GM21423 (cell line): ENCODE results near the gene TEX30.
"Not testable (repeated sequence)": the region's sequence is repeated elsewhere in the genome, so short reads cannot be mapped to it uniquely, and the experiment has no call there.

Experiments used
- ATAC-seq: cut with Tn5 transposase; IDR thresholded peaks from one replicate; pipeline ENCODE4 v1.9.1; 2021; ENCODE audit warnings: mild to moderate bottlenecking, moderate library complexity; ENCODE audit not compliant: unreplicated experiment

The TEX30 gene

GRCh38 chr13:102773441-102774213 is at the start of gene TEX30:
Gene TEX30, minus strand, starts transcription at chr13:102773786. Its CDS starts 3,760 bp downstream, at chr13:102770026.
- peak; percentile 93 for ATAC-seq

DNA sequence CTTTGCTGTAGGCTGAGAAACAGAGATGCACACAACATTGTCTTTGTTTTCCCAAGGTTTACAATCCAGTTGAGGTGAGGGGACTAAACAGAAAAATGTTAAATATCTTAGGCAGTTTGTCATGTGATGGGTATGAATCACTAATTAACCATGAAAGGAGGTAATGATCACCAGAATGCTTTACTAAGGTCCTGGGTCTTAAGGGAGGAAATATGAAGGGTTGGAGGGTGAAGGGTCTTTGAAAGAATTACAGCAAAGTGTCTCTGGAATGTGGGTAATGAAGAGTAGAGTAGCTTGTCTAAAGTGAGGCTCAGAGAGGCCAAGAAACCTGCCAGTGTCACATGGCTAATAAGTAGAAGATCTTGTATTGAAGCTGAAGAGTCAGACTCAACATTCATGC is 44.3 kb upstream of the TEX30 start:
- no peak for ATAC-seq

DNA sequence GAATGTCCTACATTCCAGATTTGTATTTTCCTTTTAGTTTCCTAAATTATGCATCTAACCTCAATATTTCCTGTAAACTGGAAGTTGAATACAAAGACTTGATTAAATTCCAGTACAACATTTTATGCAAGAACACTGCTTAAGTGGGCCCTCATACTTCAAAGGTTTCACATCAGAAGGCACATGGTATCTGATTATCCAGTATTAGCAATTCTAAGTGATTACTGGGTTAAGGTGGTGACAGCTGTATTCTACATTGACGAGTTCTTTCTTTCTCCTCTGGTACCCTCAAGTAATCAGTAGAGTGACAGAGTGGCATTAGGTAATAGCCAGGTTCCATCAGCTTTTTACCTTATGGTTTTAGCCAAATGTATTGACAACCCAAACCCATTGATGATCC is 43.7 kb upstream of the TEX30 start:
- ATAC-seq = no peak

DNA sequence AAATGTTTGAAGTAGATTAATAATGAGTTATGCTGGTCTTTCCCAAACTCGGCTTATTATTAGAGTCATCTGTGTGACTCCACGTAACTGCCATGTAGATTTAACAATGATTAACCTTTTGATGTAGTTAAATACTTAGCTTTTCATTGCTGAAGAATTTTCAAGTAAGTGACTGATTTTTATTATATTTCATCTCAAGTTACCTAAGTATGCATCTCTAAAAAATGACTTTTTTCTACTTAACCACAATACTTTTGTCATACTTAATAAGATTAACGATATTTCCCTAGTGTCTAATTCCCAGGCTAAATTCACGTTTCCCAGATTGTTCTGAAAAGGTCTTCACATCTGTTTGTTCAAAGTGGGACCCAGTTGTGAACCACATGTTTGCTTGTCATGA is 43.1 kb upstream of the TEX30 start:
- ATAC-seq = no peak

DNA sequence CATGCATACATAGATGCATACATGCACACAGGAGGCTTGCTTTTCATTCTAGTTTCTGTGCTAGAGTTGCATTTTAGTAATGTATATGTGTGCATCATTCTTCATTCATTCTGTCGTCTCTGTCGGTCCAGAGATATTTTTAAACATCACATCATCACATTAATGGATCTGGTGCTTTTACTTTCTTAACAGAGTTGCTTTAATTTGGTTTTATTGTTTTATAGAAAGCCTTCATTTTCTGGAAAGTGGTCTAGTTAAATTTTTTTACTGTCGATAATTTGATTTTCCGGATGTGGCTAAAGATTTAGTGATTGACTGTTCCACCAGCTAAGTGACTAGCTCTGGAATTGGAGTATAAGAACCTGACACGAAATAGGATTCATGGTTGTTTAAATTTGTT is 42.2 kb upstream of the TEX30 start:
- ATAC-seq = no peak

GRCh38 chr13:102814793-102815192 is 41.2 kb upstream of the TEX30 start:
- no peak for ATAC-seq

- no peak for ATAC-seq
Measured at GRCh38 chr13:102814025-102814607, 40.5 kb upstream of the TEX30 start.

DNA sequence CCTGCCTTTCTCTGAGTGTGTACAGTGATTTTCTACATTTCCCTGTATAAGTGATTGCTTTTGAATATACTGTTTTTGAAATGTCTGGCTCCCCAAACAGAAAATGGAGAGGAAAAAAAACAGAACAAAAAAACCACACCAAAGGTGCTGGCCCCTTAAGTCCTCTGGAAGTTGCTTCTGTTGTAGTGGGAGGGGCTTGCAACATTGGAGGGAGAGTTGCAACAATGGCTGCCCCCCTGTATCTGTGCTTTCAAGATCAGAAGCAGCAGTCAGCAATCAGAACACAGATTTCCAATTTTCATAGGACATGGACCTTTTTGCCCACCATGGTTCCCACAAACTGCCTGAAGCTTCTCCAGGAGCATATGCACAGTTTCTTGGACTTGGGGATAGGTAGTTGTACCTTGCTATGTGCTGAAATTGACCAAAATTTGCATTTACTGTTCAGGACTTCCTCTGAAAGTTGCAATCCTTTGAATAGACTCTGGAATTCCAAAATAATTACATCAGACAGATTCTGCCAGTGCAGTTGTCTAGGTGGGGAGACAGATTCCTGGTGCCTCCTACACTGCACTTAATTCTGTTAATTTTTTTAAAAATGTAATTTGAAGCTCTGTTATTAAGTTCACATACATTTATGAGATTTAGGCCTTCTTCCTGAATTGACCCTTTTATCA is 39.2 kb upstream of the TEX30 start:
- ATAC-seq = no peak

GRCh38 chr13:102807699-102808098 is 34.1 kb upstream of the TEX30 start:
- ATAC-seq = no peak

DNA sequence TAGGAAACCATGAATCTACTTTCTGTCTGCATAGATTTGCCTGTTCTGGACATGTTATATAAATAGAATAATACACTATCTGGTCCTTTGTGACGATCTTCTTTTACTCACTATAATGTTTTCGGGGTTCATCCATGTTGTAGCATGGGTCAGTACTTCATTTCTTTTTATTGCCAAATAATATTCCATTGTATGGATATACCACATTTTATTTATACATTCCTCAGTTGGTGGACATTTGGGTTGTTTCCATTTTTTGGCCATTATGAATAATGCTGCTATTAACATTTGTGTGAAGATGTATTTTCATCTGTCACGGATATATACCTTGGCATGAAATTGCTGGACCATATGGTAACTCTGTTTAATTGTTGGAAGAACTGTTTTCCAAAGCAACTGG is 32.1 kb upstream of the TEX30 start:
- ATAC-seq = no peak

DNA sequence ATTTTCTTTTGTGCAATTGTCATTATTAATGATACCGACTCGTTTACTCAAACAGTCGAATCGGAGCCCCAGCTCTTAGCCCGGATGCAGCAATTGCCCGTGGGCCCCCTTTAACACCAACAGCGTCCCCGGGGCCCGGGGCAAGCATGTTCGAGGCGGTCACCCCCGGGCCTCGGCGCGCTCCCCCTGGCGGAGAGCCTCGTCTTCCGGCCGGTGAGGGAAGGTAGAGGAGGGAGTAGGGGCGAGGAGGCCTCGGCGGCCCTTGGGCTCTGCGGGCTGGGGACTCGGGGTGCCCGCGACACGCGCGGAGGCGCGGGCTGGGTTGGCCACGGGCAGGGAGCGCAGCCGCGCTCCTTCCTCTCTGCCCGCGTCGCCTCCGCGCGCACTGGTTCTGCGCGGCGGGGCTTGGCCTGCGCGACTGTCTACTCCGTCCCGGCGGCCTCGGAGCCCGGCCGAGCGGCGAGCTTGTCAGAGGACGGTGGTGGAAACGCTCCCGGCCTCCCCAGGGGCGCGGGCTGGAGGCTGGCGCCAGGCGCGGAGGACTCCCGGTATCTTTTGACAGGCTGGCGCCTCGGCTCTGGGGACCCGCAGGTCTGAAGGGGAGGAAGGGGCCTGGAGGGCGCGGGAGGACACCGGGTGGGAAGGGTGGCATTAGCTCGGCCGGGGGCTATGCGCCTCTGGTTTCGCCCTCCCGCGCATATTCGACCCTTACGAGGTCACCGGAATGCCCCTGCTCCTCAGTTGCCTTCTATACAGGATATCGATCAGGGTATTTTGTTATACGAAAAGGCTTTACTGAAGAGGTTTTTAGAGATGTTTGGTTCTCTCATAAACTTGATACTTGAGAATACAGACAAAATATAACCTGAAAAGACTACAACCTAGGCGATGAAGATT is 26.8 kb upstream of the TEX30 start:
- peak; percentile 71 for ATAC-seq

- peak; percentile 2 for ATAC-seq
Measured at GRCh38 chr13:102799426-102800144, 26.0 kb upstream of the TEX30 start.

- peak; percentile 84 for ATAC-seq
Measured at GRCh38 chr13:102798581-102799425, 25.2 kb upstream of the TEX30 start, which contains the start of the genes BIVM and POGLUT2. Gene BIVM, plus strand, starts transcription at chr13:102799119. Its CDS starts 8,149 bp downstream, at chr13:102807268. Gene POGLUT2, minus strand, starts transcription at chr13:102798976. Its CDS starts 306 bp downstream, at chr13:102798670.

DNA sequence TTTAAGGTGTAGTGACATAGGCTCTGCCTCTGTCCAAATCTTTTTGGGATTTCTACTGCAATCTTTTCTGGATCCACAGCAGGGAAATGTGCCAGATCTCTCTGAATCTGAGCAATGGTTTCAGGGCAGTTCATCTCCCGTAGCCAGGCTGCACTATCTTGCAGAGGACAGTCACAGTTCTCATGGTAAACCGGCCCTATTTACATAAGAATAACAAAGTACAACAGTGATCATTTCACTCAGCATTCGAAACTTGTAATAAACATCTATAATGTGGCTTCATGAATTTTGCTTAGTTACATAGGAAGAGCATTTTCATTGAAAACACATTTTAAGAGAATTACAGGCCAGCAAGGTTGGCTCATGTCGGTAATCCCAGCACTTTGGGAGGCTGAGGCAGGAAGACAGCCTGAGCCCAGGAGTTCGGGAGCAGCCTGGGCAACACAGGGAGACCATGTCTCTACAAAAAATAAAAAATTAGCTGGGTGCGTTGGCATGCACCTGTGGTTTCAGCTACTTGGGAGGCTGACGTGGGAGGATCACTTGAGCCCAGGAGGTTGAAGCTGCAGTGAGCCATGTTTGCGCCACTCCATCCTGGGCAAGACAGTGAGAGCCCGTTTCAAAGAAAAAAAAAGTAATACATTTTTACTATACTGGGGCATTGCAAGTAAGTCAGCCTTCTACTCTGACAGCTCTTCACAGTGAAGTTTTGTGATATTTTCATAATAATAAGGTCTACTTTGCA is 20.2 kb upstream of the TEX30 start:
- no peak for ATAC-seq

- no peak for ATAC-seq
Measured at GRCh38 chr13:102792396-102792795, 18.8 kb upstream of the TEX30 start.

DNA sequence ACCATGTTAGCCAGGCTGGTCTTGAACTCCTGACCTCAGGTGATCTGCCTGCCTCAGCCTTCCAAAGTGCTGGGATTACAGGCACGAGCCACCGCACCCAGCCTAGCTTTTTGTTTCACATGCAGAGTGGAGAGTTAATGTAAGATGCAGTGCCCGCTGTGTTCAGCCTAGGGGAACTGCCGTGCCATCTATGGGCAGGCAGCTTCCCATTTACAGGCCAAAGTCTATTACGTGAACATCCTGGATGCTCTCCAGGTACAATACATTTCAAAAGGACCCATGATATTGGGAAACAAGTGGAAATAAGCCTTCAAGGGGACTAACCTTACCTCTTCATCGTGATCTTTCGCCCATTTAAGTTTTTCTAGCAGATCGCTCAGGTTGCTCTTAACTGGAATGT is 15.1 kb upstream of the TEX30 start:
- ATAC-seq = no peak

DNA sequence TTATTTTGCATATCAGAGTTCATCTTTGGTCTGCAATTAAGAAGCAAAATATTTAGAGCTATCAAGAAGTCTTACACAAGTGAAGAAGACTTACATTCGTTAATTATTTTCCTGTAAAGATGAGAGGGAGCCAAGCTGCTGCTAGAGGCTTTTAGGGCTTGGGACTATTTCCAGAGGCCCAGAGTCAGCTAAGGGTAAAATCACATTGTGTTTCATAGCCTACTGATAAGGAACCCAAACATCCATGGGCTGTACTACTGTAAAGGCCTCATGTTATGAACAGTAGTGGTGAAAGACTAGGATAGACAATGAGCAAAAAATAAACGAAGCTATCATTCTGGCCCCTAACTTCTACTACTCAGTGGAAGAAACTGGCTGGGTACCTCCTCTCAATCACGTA is 10.9 kb upstream of the TEX30 start:
- ATAC-seq = no peak

GRCh38 chr13:102781591-102781990 is 8.0 kb upstream of the TEX30 start:
- ATAC-seq = no peak

DNA sequence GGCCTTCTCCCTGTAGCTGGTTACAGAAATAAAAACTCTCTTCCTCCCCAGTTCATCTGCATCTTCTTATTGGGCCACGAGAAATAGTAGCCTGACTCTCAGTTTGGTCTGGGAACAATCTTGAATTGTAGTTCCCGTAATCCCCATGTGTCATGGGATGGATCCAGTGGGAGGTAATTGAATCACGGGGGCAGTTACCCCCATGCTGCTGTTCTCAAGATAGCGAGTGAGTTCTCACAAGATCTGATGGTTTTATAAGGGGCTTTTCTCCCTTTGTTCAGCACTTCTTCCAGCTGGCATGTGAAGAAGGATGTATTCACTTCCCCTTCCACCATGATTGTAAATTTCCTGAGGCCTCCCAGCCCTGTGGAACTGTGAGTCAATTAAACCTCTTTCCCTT is 7.1 kb upstream of the TEX30 start:
- ATAC-seq = not testable (repeated sequence)
